ENCODE data around the gene HTR7.

HTR7 gene

GRCh38 chr10:90745565-90745964 is 112.3 kb downstream of the HTR7 start:
- no peak for TF ChIP-seq CTCF (IDR thresholded peaks at IDR 0.05; ENCODE audit: borderline replicate concordance, insufficient read depth, low read depth, low read length)
- H3K4me3 ChIP-seq (ENCODE audit: low read depth, low read length) = no peak overlapping the region

- TF ChIP-seq CTCF (IDR thresholded peaks at IDR 0.05; ENCODE audit: borderline replicate concordance, insufficient read depth, low read depth, low read length) = no peak
- H3K4me3 ChIP-seq (ENCODE audit: low read depth, low read length) = no peak overlapping the region
Observed at GRCh38 chr10:90743291-90743690, 114.5 kb downstream of the HTR7 start.

GRCh38 chr10:90741926-90742565 is 115.8 kb downstream of the HTR7 start:
- no peak overlapping the region for H3K4me3 ChIP-seq (ENCODE audit: low read depth, low read length)
- TF ChIP-seq CTCF (IDR thresholded peaks at IDR 0.05; ENCODE audit: borderline replicate concordance, insufficient read depth, low read depth, low read length) = no peak

- no peak for TF ChIP-seq CTCF (IDR thresholded peaks at IDR 0.05; ENCODE audit: borderline replicate concordance, insufficient read depth, low read depth, low read length)
- H3K4me3 ChIP-seq (ENCODE audit: low read depth, low read length) = no peak overlapping the region
Observed at GRCh38 chr10:90740265-90740664, 117.6 kb downstream of the HTR7 start.

GRCh38 chr10:90738885-90739284 is 119.0 kb downstream of the HTR7 start:
- TF ChIP-seq CTCF (IDR thresholded peaks at IDR 0.05; ENCODE audit: borderline replicate concordance, insufficient read depth, low read depth, low read length) = no peak
- no peak overlapping the region for H3K4me3 ChIP-seq (ENCODE audit: low read depth, low read length)

GRCh38 chr10:90734415-90734814 is 123.4 kb downstream of the HTR7 start:
- no peak for TF ChIP-seq CTCF (IDR thresholded peaks at IDR 0.05; ENCODE audit: borderline replicate concordance, insufficient read depth, low read depth, low read length)
- no peak overlapping the region for H3K4me3 ChIP-seq (ENCODE audit: low read depth, low read length)

GRCh38 chr10:90732581-90732980 is 125.3 kb downstream of the HTR7 start:
- H3K4me3 ChIP-seq (ENCODE audit: low read depth, low read length) = no peak overlapping the region
- TF ChIP-seq CTCF (IDR thresholded peaks at IDR 0.05; ENCODE audit: borderline replicate concordance, insufficient read depth, low read depth, low read length) = no peak

Data from GM12875 (cell line).